K562 (cell line): ENCODE results near the gene TBC1D17. TPM values are rescaled to one million over a fixed set of nuclear protein-coding genes. Genes with fewer than 3 reads are reported as not detected.

Source experiments
- ATAC-seq: fragments of 200-7000 bp; cut with Tn5 transposase; 3 replicates; pipeline ENCODE4 v1.9.1; 2020; ENCODE audit warnings: moderate library complexity
- BruUV-seq: library from RNA; stranded (reverse); fragments of 400-500 nt; replicated peaks from 2 replicates; lab custom pipeline; 2021; lab: Mats Ljungman, UMichigan
- CTCF ChIA-PET: fragments of 300-600 bp; formaldehyde crosslinking; extraction: SDS; loops from one replicate; lab custom pipeline; 2021; ENCODE audit warnings: low intra/inter-chr PET ratio; lab: Yijun Ruan, JAX
- POLR2A ChIA-PET: fragments of 300-600, 350-650 bp; sonication (Branson Sonifier 250); formaldehyde crosslinking; extraction: SDS; loops from one replicate; lab custom pipeline; 2021; ENCODE audit warnings: antibody characterized with exemption, inconsistent platforms; lab: Yijun Ruan, JAX
- DNase-seq, 4 experiments: peaks; one replicate each; pipeline versions ENCODE4 v3.0.0 to v3.0.0-alpha.2; 2011 to 2018; ENCODE audit warnings: low spot score in 3 of 4, mixed read lengths in 3 of 4; ENCODE audit errors: extremely low read depth in 1 of 4
- FAIRE-seq: peaks from 2 replicates; lab custom pipeline; 2011; peaks lifted over from hg19 to GRCh38; lab: Jason Lieb, UNC
- H2AFZ ChIP-seq: 2 replicates; pipeline ENCODE4 v1.6.0; 2011; ENCODE audit warnings: low read depth, low read length, control low read depth, inconsistent platforms
- H3K27ac ChIP-seq: fragments of 200-600 bp; 3 replicates; pipeline ENCODE4 v1.8.0; 2011; ENCODE audit warnings: low read depth, mild to moderate bottlenecking, control low read depth, inconsistent platforms, low read length, moderate library complexity, mixed read lengths; ENCODE audit errors: extremely low read depth
- H3K27me3 ChIP-seq, 2 experiments: fragments of 300-600 bp in 1 of 2; 2 replicates in 1 of 2; 3 replicates in 1 of 2; pipeline versions ENCODE4 v1.6.0 to v1.8.0; 2011; ENCODE audit warnings: inconsistent platforms in 2 of 2, low read length in 2 of 2, mild to moderate bottlenecking in 1 of 2, mixed read lengths in 1 of 2, moderate library complexity in 1 of 2; ENCODE audit not compliant: control insufficient read depth in 2 of 2, insufficient read depth in 2 of 2
- H3K36me3 ChIP-seq: fragments of 300-600 bp; 3 replicates; pipeline ENCODE4 v1.8.0; 2011; ENCODE audit warnings: mild to moderate bottlenecking, low read length, inconsistent platforms; ENCODE audit not compliant: control insufficient read depth, insufficient read depth
- H3K4me1 ChIP-seq, 2 experiments: fragments of 200-600 bp in 1 of 2; replicated peaks in 1 of 2; 2 replicates in 1 of 2; 3 replicates in 1 of 2; pipeline versions ENCODE4 v1.5.1 to v1.8.0; 2011; ENCODE audit warnings: inconsistent platforms in 2 of 2, low read length in 2 of 2, mild to moderate bottlenecking in 1 of 2, mixed read lengths in 1 of 2, moderate library complexity in 1 of 2; ENCODE audit not compliant: control insufficient read depth in 2 of 2, insufficient read depth in 2 of 2
- H3K4me2 ChIP-seq: 2 replicates; pipeline ENCODE4 v1.6.1; 2011; ENCODE audit warnings: low read length, control low read depth, inconsistent platforms, mixed read lengths; ENCODE audit not compliant: insufficient read depth
- H3K4me3 ChIP-seq: fragments of 200-600 bp; sonication (generic), shearing (Covaris generic); 2 replicates; pipeline ENCODE4 v1.5.1; 2016; ENCODE audit warnings: control low read depth, inconsistent platforms
- H3K79me2 ChIP-seq: fragments of 200-600 bp; 3 replicates; pipeline ENCODE4 v1.8.0; 2011; ENCODE audit warnings: low read length, inconsistent platforms; ENCODE audit not compliant: control insufficient read depth, insufficient read depth
- H3K9ac ChIP-seq, 2 experiments: 2 replicates each; pipeline versions ENCODE4 v1.6.0 to v1.6.1; 2011; ENCODE audit warnings: low read depth in 2 of 2, low read length in 2 of 2, control low read depth in 1 of 2, inconsistent platforms in 1 of 2, mild to moderate bottlenecking in 1 of 2, mixed read lengths in 1 of 2; ENCODE audit not compliant: insufficient read depth in 1 of 2
- H3K9me1 ChIP-seq: one replicate; pipeline ENCODE4 v1.6.0; 2011; ENCODE audit warnings: inconsistent platforms, mild to moderate bottlenecking, low read length, moderate library complexity; ENCODE audit not compliant: control insufficient read depth, insufficient read depth
- H3K9me3 ChIP-seq: replicated peaks from 2 replicates; pipeline ENCODE4 v1.5.1; 2011; ENCODE audit warnings: low read depth, low read length, inconsistent platforms; ENCODE audit not compliant: control insufficient read depth, insufficient read depth
- H4K20me1 ChIP-seq: replicated peaks from 2 replicates; pipeline ENCODE4 v1.6.1; 2011; ENCODE audit warnings: low read length, inconsistent platforms, mixed read lengths; ENCODE audit not compliant: control insufficient read depth, insufficient read depth
- CHD1 ChIP-seq: fragments of 200-600 bp; sonication (generic); IDR thresholded peaks from one replicate; pipeline ENCODE4 v1.6.1; 2012; ENCODE audit warnings: mild to moderate bottlenecking, moderate library complexity, low read length, inconsistent platforms
- ELK1 ChIP-seq: sonication (generic); formaldehyde crosslinking; IDR thresholded peaks from 2 replicates; pipeline ENCODE4 v1.8.1; 2022; ENCODE audit warnings: missing genetic modification reagents
- ETS2 ChIP-seq: IDR thresholded peaks from 2 replicates; pipeline ENCODE4 v1.6.1; 2016; ENCODE audit warnings: borderline replicate concordance, missing genetic modification characterization, mild to moderate bottlenecking, moderate library complexity, missing compliant biosample characterization; ENCODE audit not compliant: poor library complexity, severe bottlenecking
- POLR2A ChIP-seq: fragments of 450-650 bp; conservative IDR thresholded peaks from 2 replicates; pipeline ENCODE4 v1.6.1; 2016
- POLR2AphosphoS2 ChIP-seq: IDR thresholded peaks from 2 replicates; pipeline ENCODE4 v1.6.1; 2012; ENCODE audit warnings: low read length, improper control_type of control experiment
- PTBP1 ChIP-seq: fragments of 200-400 bp; formaldehyde crosslinking; IDR thresholded peaks from 2 replicates; pipeline ENCODE4 v1.6.1; 2017; ENCODE audit warnings: low read depth, low read length
- ZNF12 ChIP-seq: sonication (generic); formaldehyde crosslinking; IDR thresholded peaks from 2 replicates; pipeline ENCODE4 v1.4.0; 2020; ENCODE audit warnings: mild to moderate bottlenecking, missing genetic modification reagents
- ZNF449 ChIP-seq: fragments of 250-450 bp; sonication (Bioruptor Pico); IDR thresholded peaks from 2 replicates; pipeline ENCODE4 v1.8.0; 2022; ENCODE audit warnings: moderate library complexity, mild to moderate bottlenecking, inconsistent platforms
- WGBS: fragments of 100-300 bp; shearing (Covaris generic); methylation state at CpG from one replicate; pipeline ENCODE4 v1.1.6; 2016; ENCODE audit warnings: low coverage, mixed read lengths; ENCODE audit not compliant: insufficient coverage; ENCODE audit errors: missing lambda C conversion rate; 5-methylcytosine and 5-hydroxymethylcytosine counted together
- in situ Hi-C: fragments of 300-500 bp; cut with MboI; formaldehyde crosslinking; loops from 4 replicates; pipeline ENCODE4 v1.15.0; 2018; ENCODE audit warnings: inconsistent platforms, mixed read lengths
- intact Hi-C: fragments of 100-400 bp; cut with micrococcal nuclease; formaldehyde crosslinking; loops from 2 replicates; pipeline ENCODE4 v1.14.2; 2022
- polyA plus RNA-seq, 8 experiments: library from polyadenylated mRNA; depleted of rRNA in 4 of 8; stranded (reverse) in 5 of 8; unstranded in 3 of 8; fragments of >200 nt; fragmentation: Nextera tagmentation in 2 of 8; fragmentation: Illumina TruSeq in 1 of 8; extraction: Ambion mirVana in 2 of 8; extraction: Trizol in 1 of 8; gene quantifications; 2 replicates each; pipeline versions ENCODE4 v1.2.1 to v1.2.3, GENCODE V29; 2011 to 2014; ENCODE audit warnings: inconsistent platforms in 1 of 8, missing spikeins in 1 of 8
- total RNA-seq, 7 experiments: library from RNA; depleted of rRNA in 6 of 7; stranded (reverse); fragments of >200 nt in 6 of 7; fragmentation: Illumina TruSeq in 2 of 7; extraction: Trizol in 2 of 7; gene quantifications; 2 replicates each; pipeline versions ENCODE4 v1.2.1 to v1.2.3, GENCODE V29; 2011 to 2021; ENCODE audit warnings: low replicate concordance in 1 of 7

The TBC1D17 gene
- total and polyA plus RNA-seq, 9 of the 15 experiments (the other 6 are each of a cell fraction or from before 2014, with no cell fraction given): 0.42 to 16.0 (median 3.8) TPM

GRCh38 chr19:49908480-49909420, 31.2 kb downstream of the TBC1D17 start (continued):
- TF ChIP-seq ELK1 (CRISPR knock-in tag) (no peak), PTBP1 (no peak), CHD1 (no peak)
- TF ChIP-seq, all 486 proteins: peak for 7

- peaks cover 0 to 23% of the 10 kb centered on the region in 2 experiments; a peak in 2 of 5 replicates for H3K4me1 ChIP-seq
- FAIRE-seq (no peak), ATAC-seq (no peak), DNase-seq (no peak)
- intact Hi-C loops (no loop called here), in situ Hi-C loops (no loop called here)
- no peak overlapping the region for H3K4me3 ChIP-seq
- H3K27me3 ChIP-seq: no peaks in the 10 kb centered on the region
- H3K9me1 ChIP-seq: no peaks in the 10 kb centered on the region
- H3K4me2 ChIP-seq: no peak overlapping the region
- peaks cover 86% of the 10 kb centered on the region; the same call in 2 of the 3 replicates for H3K36me3 ChIP-seq
- WGBS: 90% methylated on average over 5 of the region's 5 CpGs
- no peak overlapping the region for H2AFZ ChIP-seq
- ChIA-PET POLR2A (interaction anchor here (0.6 to 13.2 kb wide), 5 partner anchors 10 to 26 kb away, joined by 3 to 105 read pairs (median 6); partner anchors contain the start of genes ATF5 and NUP62), CTCF (no interaction called here)
- no peak for TF ChIP-seq ZNF449 (CRISPR knock-in tag)
- TF ChIP-seq POLR2A: 0 out of 2 replicates have a peak, but pooled peaks have one; percentile 38
- no peak for TF ChIP-seq ETS2 (tag)
- TF ChIP-seq POLR2AphosphoS2: no peak
- no peak for TF ChIP-seq ZNF12 (CRISPR knock-in tag)
- no peak overlapping the region for H3K27ac ChIP-seq
- BruUV-seq: no TSS peak
- peaks cover 47% of the 10 kb centered on the region for H3K79me2 ChIP-seq
- H3K9me3 ChIP-seq: no peaks in the 10 kb centered on the region
- peak overlapping the region in 1 of 2 experiments; percentile 14; a peak in 1 of 4 replicates for H3K9ac ChIP-seq
- H4K20me1 ChIP-seq: peaks cover 35% of the 10 kb centered on the region
Observed at GRCh38 chr19:49910179-49910578, 32.7 kb downstream of the TBC1D17 start.
